Caki2 (cell line): Measurements from ENCODE around the gene SPP2. TPM values are rescaled to one million over a fixed set of nuclear protein-coding genes. Genes with fewer than 3 reads are reported as not detected.
A peak's percentile ranks its signal among the peaks of the same experiment; 100 is the strongest.

Experiments used
- DNase-seq: peaks from one replicate; pipeline ENCODE4 v3.0.0-alpha.2; 2015; ENCODE audit warnings: low read depth
- in situ Hi-C: cut with HindIII; loops from 2 replicates; pipeline ENCODE4 v1.10.0; 2016; ENCODE audit warnings: low sequenced_read_pairs, low pct_unique_long_range_greater_than_20kb, mixed read lengths
- total RNA-seq: library from RNA; depleted of rRNA; stranded (reverse); fragments of >200 nt; shearing (Covaris generic); gene quantifications from 2 replicates; pipeline ENCODE4 v1.2.3, GENCODE V29; 2014; ENCODE audit warnings: low replicate concordance

SPP2 gene
- total RNA-seq, 1 experiment from 2014 or later, result not detected

DNA sequence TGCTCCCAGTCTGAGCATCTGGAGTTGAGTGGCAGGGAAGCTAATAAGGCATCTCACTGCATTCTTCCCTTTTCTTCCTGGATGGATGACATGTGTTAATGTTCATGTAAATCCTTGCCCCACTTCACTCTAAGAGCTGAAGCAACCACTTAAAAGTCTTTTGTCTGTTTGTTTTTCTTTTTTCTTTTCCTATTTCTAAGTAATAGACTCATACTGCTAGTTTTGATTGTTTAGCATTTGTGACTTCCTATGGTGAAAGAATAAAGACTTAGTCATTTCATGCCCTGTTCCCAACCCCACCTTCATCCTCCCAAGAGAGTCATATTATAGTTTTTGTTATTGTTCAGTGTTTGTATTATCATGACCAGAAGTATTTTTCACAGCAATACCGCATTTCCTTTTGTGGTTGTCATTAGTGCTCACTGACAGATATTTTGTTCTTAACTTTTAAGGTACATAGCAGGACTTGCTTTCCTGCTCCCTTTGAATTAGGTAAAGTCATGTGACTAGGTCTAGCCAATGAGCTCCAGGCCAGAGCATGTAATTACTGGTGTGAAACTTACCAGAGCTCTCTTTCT is 18.1 kb upstream of the SPP2 start:
- in situ Hi-C loops, result no loop called here
- DNase-seq, result peak; percentile 74

DNA sequence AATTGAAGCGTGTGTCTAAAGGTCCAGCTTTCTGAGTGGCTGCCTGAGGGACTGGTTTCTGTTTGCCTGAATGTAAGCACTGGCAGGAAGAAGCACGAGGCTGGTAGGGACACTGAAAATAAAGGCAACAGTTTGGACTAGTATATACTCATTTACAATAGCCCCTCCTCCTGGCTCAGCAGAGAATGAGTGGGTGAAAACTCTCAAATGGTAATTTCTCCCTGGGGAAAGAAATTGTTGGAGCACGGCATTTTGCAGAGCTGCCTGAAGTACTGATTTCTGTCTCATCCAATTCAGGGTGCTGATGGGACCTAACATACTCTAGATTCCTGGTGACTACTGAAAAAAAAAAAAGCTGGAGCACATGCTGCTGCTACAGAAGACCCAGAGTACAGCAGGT is 17.3 kb upstream of the SPP2 start:
- in situ Hi-C loops, result no loop called here
- DNase-seq, result peak; percentile 24

DNA sequence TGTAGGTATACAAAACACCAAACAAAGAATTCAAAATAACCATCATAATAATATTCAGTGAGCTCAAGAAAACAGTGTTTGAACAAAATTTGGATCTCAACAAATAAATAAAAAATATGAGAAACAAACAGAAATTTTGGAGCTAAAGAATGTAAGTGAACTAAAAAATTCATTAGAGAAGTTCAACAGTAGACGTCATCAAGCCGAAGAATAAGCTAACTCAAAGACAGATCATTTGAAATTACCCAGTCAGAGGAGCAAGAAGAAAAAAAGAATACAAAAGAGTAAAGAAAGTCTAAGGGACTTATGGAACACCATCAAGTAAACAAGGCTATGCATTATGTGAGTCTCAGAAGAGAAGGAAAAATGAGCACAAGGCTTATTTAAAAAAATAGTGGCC is 16.6 kb upstream of the SPP2 start:
- in situ Hi-C loops, result no loop called here
- DNase-seq, result no peak

- in situ Hi-C loops, result no loop called here
- no peak for DNase-seq
These were observed 12.3 kb upstream of the SPP2 start for GRCh38 chr2:234038076-234038802.

- in situ Hi-C loops, result no loop called here
- DNase-seq, result peak; percentile 53
These were observed 6.3 kb upstream of the SPP2 start for GRCh38 chr2:234044157-234044556.

DNA sequence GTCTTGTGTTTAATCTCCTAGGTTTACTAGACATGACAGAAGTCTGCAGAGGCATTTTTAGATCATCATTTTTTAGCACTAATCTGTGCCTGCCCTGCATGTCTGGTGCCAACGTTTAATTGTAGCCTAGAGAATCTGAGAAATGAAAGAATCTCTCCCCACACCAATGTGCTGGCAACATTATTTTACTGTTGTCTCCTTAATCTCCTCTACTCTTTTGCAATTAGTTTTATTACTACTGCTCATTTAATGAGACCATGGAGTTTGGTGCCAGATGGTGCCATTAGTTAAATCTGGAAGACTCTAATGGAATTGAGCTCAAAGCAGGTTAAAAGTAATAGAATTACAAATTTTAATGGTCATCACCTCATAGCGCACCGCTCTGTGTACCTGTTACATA is 4.0 kb upstream of the SPP2 start:
- in situ Hi-C loops, result no loop called here
- DNase-seq, result no peak

GRCh38 chr2:234047361-234047760 is 3.1 kb upstream of the SPP2 start:
- no peak for DNase-seq
- in situ Hi-C loops, result no loop called here

- no peak for DNase-seq
These were observed 2.5 kb upstream of the SPP2 start for GRCh38 chr2:234048049-234048448.

DNA sequence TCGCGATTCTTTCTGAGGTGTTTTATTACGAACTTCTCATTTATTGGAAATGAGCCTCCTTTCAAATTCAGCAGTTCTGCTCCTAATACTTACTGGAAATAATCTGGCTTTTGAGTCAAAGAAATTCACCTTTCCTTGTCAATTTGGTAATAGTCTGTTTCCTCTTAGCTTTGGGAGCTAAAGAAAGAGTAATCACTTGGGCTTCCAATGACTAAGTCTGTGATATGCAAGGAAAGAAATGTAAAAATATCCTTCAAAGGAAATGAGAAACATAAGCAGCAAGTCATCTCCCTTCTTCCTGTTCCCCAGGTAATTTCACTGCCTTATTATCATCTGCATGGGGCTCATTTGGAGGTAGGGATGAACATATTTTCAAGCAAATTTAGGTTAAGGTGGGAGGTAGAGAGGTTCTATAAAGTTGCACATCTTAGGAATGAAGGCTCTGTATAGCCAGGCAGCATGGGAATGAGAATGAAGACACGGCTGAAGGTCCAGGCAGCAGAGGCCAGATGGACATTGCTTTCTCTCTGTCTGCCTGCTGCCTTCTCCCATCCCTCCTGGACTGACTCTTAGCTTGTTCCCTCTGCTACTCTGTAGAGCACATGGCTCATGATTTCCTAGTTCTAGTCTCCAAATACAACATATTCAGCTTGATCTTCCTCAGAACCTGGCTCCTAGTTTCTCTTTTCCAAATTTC is 1.0 kb downstream of the SPP2 start:
- in situ Hi-C loops, result no loop called here
- DNase-seq, result no peak

More at GRCh38 chr2:234048049-234048448, 2.5 kb upstream of the SPP2 start:
- in situ Hi-C loops, result no loop called here

GRCh38 chr2:234058881-234059280 is 8.4 kb downstream of the SPP2 start:
- no peak for DNase-seq
- in situ Hi-C loops, result no loop called here

GRCh38 chr2:234060236-234060635 is 9.7 kb downstream of the SPP2 start:
- DNase-seq, result no peak
- in situ Hi-C loops, result no loop called here

- in situ Hi-C loops, result no loop called here
- DNase-seq, result no peak
These were observed 11.2 kb downstream of the SPP2 start for GRCh38 chr2:234061624-234062257.

DNA sequence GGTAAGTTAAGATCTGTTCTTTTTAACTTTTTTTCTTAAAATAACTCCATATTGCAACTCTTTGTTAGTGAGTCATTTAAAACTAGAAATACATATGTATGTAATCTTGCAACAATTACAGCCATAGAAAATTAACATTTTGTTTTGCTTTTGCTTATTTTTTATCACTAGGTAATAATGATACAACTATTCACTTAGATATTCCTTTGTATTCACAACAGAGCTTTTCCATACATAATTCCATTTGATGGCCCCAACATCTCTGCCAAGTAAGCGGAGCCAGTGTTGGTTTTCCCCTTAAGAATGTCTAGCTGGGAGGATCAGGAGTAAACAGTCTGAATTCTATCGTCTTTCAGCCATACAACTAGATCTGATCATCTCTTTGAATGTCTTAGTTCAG is 16.1 kb downstream of the SPP2 start:
- in situ Hi-C loops, result no loop called here
- no peak for DNase-seq

DNA sequence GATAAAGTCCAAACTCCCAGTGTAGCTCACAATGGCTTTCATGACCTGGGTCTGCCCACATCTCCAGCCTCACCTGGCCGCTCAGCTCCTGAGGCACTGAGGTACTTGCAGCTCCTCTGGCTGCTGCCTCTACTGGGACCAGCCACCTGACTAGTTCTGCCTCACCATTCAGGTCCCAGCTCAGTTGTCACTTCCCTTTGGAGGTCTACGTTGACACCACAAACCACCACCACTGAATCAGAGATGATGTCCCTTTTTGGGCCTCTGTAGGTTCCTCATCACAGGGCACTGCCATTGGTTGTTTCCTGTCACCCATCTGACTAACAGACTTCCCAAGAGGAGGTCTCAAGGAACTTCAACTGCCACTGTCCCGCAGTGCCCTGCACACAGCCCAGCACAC is 21.2 kb downstream of the SPP2 start:
- no peak for DNase-seq
- in situ Hi-C loops, result no loop called here

DNA sequence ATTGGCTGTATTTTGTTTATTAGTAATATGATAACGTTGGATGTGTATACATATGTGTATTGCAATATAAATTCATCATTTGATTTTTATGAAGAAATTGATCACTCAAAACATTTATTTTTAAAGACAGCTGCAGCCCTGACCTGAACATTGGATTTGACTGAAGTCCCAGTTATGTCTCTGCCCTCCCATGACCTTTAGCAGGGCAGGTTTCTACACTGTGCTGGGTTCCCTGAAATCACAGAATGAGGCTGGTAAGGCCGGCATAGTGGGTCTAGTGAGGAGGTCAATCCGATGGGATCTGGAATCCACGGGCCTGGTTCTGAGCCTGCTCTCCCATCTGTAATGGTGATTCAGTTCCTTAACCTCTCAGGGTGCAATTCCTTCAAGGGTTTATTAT is 22.0 kb downstream of the SPP2 start:
- DNase-seq, result no peak
- in situ Hi-C loops, result no loop called here

DNA sequence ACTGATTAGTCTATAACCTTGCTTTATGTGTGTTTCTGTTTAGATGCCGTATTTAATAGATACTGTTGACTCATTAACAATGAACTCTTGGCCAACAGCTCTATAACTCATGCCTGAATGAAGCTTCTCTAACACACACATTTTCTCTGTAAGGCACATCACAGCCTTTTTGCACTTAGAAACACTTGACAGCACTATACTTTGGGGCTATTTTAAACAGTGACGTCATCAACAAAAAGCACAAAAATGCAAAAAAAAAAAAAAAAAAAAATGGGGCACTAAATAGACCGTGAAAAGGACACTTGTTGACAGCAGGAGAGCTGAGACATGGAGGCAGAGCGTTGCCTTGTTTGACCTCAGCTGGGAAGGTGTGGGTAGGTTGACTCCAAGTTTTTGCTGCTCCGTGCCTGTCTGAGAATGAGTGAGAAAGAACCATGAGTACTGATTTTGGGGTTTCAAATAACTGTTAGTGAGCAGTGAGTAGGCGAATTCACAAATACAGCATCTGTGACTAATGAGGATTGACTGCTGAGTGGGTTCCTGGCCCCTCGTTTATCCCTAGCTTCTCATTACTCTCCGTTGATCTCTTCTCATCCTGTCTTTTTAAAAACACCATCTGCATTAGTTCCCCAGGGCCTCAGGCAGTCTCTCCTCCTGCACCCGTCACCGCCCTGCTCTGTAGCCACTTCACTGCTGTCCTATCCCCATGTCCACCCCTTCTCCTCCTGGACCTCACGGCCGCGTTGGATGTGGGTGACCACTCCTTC is 24.4 kb downstream of the SPP2 start:
- in situ Hi-C loops, result no loop called here

DNA sequence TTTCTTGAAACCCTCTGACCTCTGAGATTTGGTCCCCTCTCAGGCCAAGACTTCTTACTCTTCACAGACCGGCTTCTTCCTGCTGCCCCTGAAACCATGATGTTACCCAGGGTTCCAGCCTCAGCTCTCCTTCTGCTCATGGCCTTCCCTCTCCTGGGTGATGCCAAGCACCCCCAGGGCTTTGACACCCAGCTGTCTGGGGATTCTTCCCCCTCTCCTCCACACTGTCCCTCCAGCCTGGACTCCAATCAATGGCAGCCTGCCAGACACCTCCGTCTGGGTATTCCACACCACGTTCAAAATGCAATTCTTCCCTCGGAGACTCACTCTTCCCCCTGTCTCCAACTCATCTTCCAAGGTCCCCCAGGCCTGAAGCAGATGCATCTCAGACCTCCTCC is 25.0 kb downstream of the SPP2 start:
- in situ Hi-C loops, result no loop called here

More for the DNA sequence above, 24.4 kb downstream of the SPP2 start:
- no peak for DNase-seq

GRCh38 chr2:234075947-234076346 is 25.4 kb downstream of the SPP2 start:
- in situ Hi-C loops, result no loop called here

More for the DNA sequence above, 25.0 kb downstream of the SPP2 start:
- no peak for DNase-seq

More at GRCh38 chr2:234075947-234076346, 25.4 kb downstream of the SPP2 start:
- no peak for DNase-seq
